ENCODE measurements around the gene TMEM45B. TPM values are rescaled to one million over a fixed set of nuclear protein-coding genes. Genes with fewer than 3 reads are reported as not detected.

Gene TMEM45B
- total RNA-seq, 2 donors from 2014 or later = not detected

DNA sequence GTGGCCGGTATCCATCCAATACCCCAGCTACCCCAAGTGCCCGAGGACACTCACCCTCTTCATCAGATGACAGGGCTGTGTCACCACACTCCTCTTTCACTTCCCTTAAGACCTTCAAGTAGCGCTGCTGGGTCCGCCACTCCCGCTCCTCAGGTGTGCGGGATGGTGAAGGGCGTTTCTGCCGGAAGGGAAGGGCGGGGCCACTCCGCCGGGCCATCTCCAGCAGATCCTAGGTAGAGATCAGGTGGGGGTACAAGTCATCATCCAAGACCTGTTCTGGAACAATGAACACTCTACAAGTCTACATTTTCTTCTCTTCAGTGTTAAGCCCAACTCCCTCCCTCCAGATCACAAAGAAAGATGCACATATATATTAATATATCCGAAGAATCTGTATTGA lies 69.7 kb downstream of the TMEM45B start:
- DNase-seq (ENCODE audit: low spot score) = no peak
- intact Hi-C loops (cut with DNase I) = no loop called here

DNA sequence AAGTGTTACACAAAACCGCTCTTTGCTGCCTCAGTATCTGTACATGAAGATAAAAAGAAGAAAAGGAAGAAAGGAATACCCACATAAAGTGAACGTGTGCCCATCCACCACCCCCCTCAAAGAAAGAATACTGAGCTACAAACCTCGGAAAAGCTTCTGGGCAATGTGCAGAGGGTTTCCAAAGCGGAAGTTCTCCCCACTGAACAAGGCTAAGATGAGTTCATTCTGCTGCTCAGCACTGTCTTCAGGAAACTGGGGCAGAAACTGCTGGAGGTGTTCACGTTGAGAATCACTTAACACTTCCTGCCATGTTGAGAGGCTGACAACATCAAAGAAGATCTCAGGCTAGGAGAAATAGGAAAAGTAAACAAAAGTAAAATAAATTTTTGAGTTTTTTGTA lies 72.8 kb downstream of the TMEM45B start:
- intact Hi-C loops (cut with DNase I) = no loop called here
- DNase-seq (ENCODE audit: low spot score) = no peak

DNA sequence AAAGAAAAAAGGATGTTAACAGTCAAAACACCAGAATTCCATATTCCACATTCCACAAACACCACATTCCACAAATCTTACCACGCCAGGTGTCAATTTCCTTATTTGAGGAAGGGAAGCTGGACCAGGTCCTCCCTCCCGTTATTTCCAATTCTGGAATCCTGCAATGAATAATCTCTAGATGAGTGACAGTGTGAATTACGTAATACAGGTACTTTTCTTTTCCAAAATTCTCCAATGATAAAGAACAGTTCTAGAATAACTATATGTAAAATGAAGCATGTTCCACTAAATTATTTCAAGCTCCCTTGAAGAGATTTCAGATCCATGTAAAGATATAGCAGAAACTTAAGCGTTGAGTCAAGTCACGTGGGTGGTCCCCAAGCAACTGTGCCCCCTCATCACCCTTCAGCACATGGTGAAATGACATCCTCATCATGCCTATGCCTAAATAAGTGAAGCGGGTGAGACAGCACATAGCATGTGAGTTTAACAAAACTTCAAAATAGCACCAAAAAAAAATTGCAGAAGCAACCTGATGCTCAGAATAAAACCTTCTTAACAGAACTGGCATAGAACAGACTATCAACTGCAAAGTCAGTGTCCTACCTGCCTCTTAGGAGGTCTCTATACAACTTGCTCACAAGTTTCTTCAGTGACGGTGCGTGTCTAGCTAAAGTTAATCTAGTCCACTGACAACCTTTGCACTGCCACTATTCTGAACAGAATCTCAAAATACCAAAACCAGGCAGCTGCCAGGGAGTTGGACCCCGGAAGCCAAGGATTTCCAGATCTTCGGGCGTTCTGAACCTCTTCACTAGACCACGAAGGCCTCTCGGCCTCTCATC lies 78.9 kb downstream of the TMEM45B start:
- DNase-seq (ENCODE audit: low spot score) = no peak
- intact Hi-C loops (cut with DNase I) = no loop called here

DNA sequence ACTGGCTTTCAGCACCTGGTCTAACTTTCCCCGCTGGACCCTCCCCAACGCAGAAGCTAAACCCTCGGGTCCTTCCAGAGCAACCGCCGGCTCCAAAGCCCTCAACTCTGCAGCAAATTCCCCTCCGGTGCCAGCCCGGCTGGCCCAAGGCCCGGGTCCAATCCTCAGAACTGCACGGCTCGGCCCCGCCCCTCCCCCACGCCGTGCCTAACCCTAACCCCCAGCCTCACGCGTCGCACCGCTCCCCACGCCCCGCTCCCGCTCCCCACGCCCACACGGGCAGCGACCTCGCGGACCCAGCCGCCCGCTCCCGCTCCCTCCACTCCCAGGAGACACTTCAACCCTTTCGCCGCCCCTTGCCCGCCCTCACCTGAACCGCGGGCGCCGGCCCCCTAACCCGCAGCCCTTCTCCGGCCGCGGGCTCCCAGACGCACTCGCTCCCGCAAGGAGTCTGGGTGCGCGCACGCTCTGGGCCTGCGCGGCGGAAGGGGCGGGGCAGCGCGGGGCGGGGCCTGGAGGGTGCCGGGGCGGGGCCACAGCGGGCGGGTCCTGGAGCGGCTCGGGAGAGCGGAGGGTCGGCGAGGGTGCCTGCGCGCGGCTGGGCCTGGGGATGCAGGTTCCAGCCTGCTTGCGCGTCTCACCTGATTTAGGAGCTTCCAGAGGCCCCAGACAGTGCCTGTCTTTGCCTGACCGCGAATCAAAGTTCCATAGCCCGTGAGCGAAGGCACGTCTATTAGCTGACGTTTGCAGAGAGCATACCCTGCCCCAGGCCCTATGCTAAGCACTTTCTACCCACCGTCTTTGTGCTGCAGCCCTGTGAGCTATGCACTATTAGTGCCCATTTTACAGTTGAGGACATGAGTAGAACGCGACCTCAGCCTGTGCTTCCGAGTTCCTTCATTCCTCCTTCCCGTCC lies 79.7 kb downstream of the TMEM45B start, which contains the start of gene NFRKB:
NFRKB (minus strand) TSS at position 453 of the 916 bp plus-strand sequence. CDS start 2,729 bp downstream, outside the sequence.
- intact Hi-C loops (cut with DNase I) = no loop called here
- DNase-seq (ENCODE audit: low spot score) = peak; percentile 96

DNA sequence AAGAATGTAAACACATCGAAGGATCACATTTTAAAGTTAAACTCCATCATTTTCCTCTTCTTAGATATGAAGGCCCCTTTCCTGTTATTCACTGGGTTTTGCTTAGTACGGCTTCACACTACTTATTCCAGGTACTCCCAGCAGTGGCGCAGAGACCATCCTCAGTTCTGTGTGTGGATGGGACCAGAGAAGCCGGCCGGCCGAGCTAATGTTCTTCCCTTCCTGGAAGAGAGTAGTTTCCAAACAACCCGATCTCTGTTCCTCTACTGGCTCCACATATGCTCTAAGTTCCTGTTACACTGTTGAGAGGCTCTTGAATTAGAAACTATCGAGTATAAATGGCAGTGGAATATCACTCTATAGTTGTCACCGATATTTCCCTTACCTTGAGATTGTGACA lies 80.4 kb downstream of the TMEM45B start:
- intact Hi-C loops (cut with DNase I) = no loop called here
- no peak for DNase-seq (ENCODE audit: low spot score)

DNA sequence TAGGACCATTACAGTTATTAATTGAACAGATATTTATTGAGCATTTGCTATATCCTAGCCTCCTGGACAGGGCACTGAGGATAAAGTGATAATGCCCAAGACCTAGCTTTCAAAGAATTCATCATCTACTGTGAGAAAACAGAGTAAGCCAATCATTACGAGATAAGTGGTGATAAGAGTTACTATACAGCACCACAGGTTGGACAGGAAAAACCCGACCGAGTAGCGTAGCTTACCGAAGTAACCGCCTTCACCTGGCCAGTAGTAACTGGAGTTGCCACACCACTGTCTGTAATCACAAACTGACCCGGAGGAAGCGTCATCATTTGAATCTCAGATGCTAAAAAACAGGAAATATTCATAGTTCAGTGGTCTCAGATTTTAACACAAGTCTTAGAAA lies 89.8 kb downstream of the TMEM45B start:
- intact Hi-C loops (cut with DNase I) = no loop called here
- DNase-seq (ENCODE audit: low spot score) = no peak

Other genes starting within 250 kb of the TMEM45B start
- gene NFRKB, start 79.7 kb downstream of the TMEM45B start, total RNA-seq = 10 to 100 TPM; 14.3 to 15.9 TPM
- 10 to 100 TPM in 1 of 2 donors, 1 to 10 TPM in 1; 5.0 to 10.7 TPM for gene PRDM10, start 187.0 kb downstream of the TMEM45B start, total RNA-seq